ENCODE measurements around the gene NUP50.

Gene NUP50

DNA sequence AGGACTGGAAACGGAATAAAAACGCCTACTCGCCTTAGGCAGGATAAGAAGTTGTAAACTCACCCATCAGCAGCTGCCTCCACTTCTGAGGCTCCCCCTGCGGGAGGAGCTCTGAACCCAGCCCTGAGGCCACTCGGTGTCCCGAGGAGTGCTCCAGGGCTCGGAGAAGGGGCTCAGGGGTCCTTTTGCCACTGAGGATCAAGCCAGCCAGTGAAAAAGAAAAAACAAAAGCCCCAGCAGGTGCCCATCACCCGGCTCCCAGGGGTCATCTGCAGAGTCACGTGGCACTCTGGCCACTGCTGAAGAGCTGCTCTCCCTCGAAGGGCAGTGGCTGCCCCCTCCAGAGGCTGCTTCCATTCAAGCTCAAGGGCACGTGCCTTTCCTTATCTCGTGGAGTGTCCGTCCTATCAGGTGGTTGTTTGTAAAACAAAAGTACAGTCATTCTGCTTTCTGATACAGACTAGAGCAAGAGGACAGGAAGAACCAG is 29.0 kb downstream of the NUP50 start:
- no peak for DNase-seq (ENCODE audit: extremely low read depth in 1 of 2, low read depth in 1 of 2)

GRCh38 chr22:45194686-45195085 is 31.0 kb downstream of the NUP50 start:
- DNase-seq (ENCODE audit: extremely low read depth in 1 of 2, low read depth in 1 of 2), result no peak

- DNase-seq (ENCODE audit: extremely low read depth in 1 of 2, low read depth in 1 of 2), result no peak
Observed at GRCh38 chr22:45195616-45196015, 31.9 kb downstream of the NUP50 start.

DNA sequence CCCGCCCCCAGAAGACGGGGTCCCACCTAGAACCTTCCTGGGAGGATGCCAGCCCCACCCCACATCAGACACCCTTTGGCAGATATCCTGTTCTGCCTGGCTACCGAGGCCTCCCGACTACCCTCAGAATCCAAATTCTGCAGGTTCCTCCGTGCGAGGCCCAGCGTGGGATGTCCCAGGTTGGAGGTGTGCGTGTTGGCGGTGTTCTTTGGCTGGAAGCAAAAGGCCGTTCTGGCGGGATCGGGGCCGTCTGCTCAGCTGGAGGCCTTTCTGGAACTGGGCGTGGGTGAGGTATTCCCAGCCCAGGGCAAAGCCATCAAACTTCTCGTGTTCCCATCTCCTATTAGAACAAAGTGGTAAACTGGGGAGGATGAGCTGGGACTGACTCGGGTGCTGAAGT is 32.6 kb downstream of the NUP50 start:
- DNase-seq (ENCODE audit: extremely low read depth in 1 of 2, low read depth in 1 of 2), result no peak

DNA sequence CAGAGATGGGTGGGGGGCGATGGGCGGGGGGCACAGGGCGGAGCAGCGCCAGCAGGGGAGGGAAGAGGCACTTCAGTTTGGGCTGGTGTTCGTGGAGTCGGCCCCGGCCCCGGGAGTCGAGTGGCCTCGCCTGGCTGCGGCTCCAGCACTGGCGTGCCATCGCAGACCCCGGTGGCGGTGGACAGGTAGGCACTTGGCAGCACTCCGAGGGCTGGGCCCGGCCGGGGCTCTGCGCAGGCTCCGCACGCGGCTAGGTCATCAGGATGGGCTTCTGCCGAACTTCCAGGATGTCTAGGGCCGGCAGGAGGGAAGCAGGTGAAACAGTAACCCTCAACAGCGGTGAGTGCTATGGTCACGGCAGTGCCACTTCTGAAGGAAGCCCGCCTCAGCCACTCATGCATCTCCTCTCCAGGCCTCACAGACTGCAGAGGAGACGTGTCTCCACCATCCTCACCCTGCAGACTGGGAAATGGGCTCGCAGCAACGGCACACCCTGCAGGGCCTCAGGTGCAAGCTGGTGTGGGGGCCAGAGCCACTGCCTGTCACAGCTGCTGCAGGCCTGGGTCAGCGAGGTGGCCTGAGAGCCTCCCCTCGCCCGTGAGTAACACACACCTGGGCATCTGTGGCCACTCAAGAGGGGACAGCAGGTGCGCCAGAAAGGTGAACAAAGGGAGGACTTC is 33.3 kb downstream of the NUP50 start:
- DNase-seq (ENCODE audit: extremely low read depth in 1 of 2, low read depth in 1 of 2), result no peak

- no peak for DNase-seq (ENCODE audit: extremely low read depth in 1 of 2, low read depth in 1 of 2)
Observed at GRCh38 chr22:45197606-45198462, 34.1 kb downstream of the NUP50 start.

- no peak for DNase-seq (ENCODE audit: extremely low read depth in 1 of 2, low read depth in 1 of 2)
Observed at GRCh38 chr22:45198463-45198795, 34.7 kb downstream of the NUP50 start.

DNA sequence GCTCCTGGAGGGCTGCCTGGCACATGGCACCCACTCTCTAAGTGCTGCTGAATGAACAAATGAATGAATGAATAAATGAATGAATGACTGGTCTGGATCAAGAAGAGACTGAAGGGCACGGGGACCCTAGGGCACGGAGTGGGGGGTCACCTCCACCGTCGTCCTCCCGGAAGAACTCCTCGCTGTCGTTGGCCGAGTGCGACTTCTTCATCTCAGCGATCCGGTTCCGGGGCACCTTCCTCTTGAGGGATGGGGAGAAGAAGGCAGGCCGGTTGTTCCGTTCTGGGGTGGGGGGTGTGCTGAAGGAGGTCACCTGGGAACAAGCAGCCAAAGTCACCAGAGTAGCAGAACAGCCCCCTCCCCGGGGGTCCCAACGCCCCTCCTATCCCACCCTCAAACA is 36.0 kb downstream of the NUP50 start:
- no peak for DNase-seq (ENCODE audit: extremely low read depth in 1 of 2, low read depth in 1 of 2)

DNA sequence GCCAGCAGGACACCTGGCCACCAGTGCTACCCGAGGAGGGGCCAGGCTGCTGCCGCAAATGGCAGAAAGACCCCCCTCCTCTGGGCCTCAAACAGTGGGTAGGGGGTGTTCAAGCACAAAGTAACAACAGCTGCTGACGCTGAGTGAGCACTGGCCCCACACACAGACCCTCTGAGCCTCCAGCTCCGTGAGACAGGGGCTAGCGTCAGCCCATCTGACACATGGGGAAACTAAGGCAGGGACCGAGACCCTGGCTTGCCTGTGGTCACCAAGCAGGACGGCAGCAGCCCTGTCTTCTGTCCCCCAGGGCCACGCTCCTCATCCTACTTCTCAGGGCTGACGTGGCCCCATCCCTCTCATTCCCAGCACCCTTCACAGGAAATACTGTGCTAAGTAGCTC is 36.5 kb downstream of the NUP50 start:
- DNase-seq (ENCODE audit: extremely low read depth in 1 of 2, low read depth in 1 of 2), result no peak

GRCh38 chr22:45200860-45201511 is 37.3 kb downstream of the NUP50 start:
- DNase-seq (ENCODE audit: extremely low read depth in 1 of 2, low read depth in 1 of 2), result no peak

GRCh38 chr22:45201678-45202332 is 38.1 kb downstream of the NUP50 start:
- DNase-seq (ENCODE audit: extremely low read depth in 1 of 2, low read depth in 1 of 2), result no peak

- no peak for DNase-seq (ENCODE audit: extremely low read depth in 1 of 2, low read depth in 1 of 2)
Observed at GRCh38 chr22:45202333-45203149, 38.8 kb downstream of the NUP50 start.

DNA sequence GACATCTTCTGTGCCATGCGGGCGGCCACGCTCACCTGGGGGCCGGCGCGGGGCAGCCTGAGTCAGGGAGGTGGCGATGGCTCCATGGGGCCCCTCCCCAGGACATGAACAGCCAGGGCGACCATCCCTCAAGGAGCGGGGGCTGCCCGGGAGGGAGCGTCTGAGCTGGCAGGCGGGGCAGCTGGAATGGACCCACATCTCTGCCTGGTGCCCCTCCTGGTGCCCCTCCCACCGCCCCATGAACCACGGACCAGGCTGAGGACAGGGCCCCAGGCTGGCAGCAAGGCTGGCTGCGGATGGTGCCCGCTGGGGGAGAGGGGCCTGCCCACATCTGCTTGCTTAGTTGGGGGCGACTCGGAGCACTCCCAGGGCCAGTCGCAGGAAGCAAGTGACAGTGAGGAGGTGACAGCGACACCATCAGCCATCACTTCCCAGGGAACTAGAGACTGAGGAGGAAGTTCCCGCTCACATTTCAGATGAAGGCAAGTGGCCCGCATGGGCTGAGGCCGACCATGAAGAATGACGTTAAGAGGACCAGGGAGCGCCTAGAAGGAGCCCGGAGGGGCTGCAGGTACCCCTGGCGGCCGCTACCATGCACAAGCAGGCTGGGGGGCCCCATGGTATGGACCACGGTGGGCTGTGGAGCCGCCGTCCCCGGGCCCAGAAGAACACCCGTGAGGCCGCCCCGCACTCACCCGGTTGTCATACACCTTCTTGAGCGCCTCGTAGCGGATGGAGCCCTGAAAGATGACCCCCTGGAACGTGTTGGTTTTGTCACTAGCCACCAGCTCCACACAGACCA is 39.6 kb downstream of the NUP50 start:
- no peak for DNase-seq (ENCODE audit: extremely low read depth in 1 of 2, low read depth in 1 of 2)

- no peak for DNase-seq (ENCODE audit: extremely low read depth in 1 of 2, low read depth in 1 of 2)
Observed at GRCh38 chr22:45204241-45204640, 40.5 kb downstream of the NUP50 start.

DNA sequence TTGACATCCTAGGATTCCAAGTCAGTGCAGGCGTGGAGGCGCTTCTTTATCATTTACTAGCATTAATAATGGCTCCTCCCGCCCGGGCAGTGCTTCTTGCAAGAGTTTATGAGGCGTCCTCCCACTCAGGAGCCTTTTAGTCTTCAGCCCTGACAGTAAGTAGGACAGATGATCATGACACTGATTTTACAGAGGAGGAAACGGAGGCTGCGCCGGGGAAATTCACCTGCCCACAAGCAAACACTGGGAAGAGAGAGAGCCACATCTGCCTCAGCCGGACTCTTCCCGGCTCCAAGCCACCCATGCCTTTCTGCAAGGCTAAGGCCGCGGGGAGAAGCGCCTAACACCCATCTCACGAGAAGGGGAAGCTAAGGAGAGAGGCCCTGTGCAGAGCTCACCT is 41.1 kb downstream of the NUP50 start:
- DNase-seq (ENCODE audit: extremely low read depth in 1 of 2, low read depth in 1 of 2), result no peak

DNA sequence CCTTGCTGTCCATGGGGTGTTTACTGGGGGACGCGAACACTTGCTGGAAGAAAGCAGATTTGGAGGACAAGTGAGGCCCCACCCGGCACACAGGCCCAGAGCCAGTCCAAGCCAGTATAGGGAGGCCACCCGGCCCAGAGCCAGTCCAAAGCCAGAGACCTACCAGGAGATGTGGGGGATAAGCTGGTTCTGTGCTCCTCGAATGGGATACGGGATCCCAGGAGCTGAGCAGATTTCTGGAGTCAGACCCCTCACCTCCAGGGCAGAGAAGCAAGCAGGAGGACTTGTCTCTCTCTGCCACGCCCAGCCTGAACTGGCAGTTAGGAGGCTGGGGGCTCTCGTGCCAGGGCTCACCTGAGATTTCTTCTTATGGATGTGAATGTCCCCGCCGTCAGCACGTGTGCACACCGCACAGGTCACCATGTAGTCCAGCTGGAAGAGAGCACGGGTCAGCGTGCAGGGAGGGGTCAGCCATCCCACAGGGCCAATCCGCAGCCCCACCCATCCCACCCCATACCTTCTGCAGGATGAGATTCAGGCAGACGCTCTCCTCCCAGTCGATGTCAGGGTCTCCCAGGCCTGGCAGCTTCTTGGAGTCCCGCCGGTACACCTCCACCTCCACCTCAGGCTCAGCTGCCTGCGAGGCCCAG is 41.7 kb downstream of the NUP50 start:
- no peak for DNase-seq (ENCODE audit: extremely low read depth in 1 of 2, low read depth in 1 of 2)

DNA sequence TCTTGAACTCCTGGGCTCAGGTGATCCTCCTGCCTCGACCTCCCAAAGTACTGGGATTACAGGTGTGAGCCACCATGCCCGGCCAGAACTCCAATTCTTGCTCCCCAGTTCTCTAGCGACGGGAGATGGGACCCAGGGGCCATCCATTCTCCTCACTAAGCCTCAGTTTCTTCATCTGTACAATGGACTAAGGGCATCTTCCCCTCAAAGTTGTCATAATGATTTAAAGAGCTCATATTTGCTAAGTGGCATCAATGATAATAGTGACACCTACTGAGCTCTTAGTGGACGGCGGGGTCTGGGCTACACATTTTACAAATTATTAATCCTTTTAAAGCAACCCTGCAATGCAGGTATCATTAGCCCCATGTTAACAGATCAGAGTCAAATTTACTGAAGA is 42.5 kb downstream of the NUP50 start:
- no peak for DNase-seq (ENCODE audit: extremely low read depth in 1 of 2, low read depth in 1 of 2)

DNA sequence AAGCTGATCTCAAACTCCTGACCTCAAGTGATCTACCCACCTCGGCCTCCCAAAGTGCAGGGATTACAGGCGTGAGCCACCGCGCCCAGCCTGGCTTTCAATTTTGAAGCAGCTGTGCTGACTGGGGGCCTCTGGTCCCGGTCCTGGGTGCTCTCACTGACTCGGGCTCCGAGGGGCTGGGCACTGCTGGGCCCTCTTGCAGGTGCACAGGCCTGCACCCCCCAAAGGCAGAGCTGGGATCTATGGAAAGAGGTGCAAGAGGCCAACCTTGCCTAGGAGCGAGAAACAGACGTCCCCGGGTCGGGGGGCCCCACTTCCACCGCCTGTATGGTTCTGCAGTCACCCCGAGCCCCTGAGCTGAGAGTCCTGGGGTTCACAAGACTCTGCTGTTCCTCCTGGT is 43.8 kb downstream of the NUP50 start:
- no peak for DNase-seq (ENCODE audit: extremely low read depth in 1 of 2, low read depth in 1 of 2)

DNA sequence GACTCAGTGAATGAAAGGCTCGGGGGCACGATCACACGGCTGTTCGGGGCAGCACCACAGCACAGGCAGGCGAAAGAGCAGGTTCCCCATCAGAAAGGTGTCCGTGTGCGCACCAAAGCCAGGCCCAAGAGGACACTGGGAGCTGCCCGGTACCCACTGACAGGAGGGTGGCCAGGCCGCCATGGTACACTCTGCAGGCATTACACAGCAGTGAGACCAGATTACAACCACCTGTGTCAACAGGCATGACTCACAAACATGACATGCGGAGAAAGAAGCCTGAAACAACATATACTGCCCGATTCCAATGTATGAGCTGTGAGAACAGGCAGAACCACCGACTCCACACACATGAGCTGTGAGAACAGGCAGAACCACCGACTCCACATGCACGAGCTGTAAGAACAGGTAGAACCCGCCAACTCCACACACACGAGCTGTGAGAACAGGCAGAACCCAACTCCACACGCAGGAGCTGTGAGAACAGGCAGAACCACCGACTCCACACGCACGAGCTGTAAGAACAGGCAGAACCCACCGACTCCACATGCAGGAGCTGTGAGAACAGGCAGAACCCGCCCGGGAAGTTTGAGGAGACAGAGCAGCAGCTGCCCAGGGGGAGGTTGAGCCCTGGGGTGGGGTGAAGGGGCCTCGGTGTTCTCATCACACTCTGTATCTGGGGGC is 44.4 kb downstream of the NUP50 start:
- no peak for DNase-seq (ENCODE audit: extremely low read depth in 1 of 2, low read depth in 1 of 2)

Data from activated CD8-positive, alpha-beta memory T cell treated with anti-CD3 and anti-CD28 coated beads for 1 hour (primary cell).